Thyroid gland (tissue), 4 donors: ENCODE data around the gene HM13.

Source experiments
- CTCF ChIP-seq, 6 experiments: fragments of 200-600 bp in 3 of 6; fragments of 450-650 bp in 3 of 6; sonication (generic) in 3 of 6; IDR thresholded peaks; one replicate each; pipeline ENCODE4 v1.5.1; 2016 to 2019; ENCODE audit warnings: antibody characterized with exemption in 6 of 6, mild to moderate bottlenecking in 2 of 6, inconsistent platforms in 1 of 6, moderate library complexity in 1 of 6
- POLR2A ChIP-seq, 2 donors: fragments of 450-650 bp; IDR thresholded peaks; one replicate each; pipeline ENCODE4 v1.6.1; 2017; ENCODE audit warnings: antibody characterized with exemption in 2 of 2, mild to moderate bottlenecking in 2 of 2, moderate library complexity in 1 of 2

- TF ChIP-seq POLR2A (IDR thresholded peaks at IDR 0.05), result no peak
- TF ChIP-seq CTCF (IDR thresholded peaks at IDR 0.05), result no peak
These were observed 76.5 kb downstream of the HM13 start for GRCh38 chr20:31590717-31591225.
